ENCODE results near the gene FANCC.

DNA sequence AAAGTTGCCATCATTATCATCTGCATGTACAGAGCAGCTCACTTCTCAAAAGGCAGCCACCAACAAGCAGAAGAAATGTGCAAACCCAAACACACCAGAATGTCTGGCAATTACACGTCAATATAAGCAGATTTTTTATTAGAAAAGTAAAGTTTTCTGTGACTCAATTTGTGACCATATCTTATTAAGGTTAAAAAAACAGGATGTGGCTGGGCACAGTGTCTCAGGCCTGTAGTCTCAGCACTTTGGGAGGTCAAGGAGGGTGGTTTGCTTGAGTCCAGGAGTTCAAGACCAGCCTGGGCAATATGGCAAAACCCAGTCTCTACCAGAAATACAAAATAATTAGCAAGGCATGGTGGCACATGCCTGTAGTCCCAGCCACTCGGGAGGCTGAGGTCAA lies 176.7 kb downstream of the FANCC start:
- no peak for TF ChIP-seq ZIK1 (CRISPR knock-in tag; IDR thresholded peaks at IDR 0.05; ENCODE audit: borderline replicate concordance, low read depth)
- no peak for TF ChIP-seq NPAS2 (CRISPR knock-in tag; IDR thresholded peaks at IDR 0.05; ENCODE audit: borderline replicate concordance)
- no peak for TF ChIP-seq EZH2 (conservative IDR thresholded peaks at IDR 0.05; ENCODE audit: low read depth, low read length)
- TF ChIP-seq, protein P1, sequence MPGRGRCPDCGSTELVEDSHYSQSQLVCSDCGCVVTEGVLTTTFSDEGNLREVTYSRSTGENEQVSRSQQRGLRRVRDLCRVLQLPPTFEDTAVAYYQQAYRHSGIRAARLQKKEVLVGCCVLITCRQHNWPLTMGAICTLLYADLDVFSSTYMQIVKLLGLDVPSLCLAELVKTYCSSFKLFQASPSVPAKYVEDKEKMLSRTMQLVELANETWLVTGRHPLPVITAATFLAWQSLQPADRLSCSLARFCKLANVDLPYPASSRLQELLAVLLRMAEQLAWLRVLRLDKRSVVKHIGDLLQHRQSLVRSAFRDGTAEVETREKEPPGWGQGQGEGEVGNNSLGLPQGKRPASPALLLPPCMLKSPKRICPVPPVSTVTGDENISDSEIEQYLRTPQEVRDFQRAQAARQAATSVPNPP (CRISPR knock-in tag; IDR thresholded peaks at IDR 0.05), result no peak
- TF ChIP-seq RNF2 (conservative IDR thresholded peaks at IDR 0.05; ENCODE audit: low read depth), result no peak
- no peak for TF ChIP-seq MYPOP (CRISPR knock-in tag; IDR thresholded peaks at IDR 0.05)
- TF ChIP-seq POLR2AphosphoS5 (IDR thresholded peaks at IDR 0.05; ENCODE audit: low read depth, low read length), result no peak
